ENCODE results near the gene TMEM107.
A peak's percentile ranks its signal among the peaks of the same experiment; 100 is the strongest.

The TMEM107 gene

GRCh38 chr17:8161289-8162232 lies 14.6 kb downstream of the TMEM107 start:
- peak; percentile 39 for DNase-seq

- DNase-seq = peak; percentile 36
Measured at GRCh38 chr17:8160741-8161221, 15.4 kb downstream of the TMEM107 start.

- no peak for DNase-seq
Measured at GRCh38 chr17:8160224-8160577, 16.0 kb downstream of the TMEM107 start.

- DNase-seq = peak; percentile 16
Measured at GRCh38 chr17:8159459-8160223, 16.5 kb downstream of the TMEM107 start.

GRCh38 chr17:8159032-8159400 lies 17.2 kb downstream of the TMEM107 start:
- DNase-seq = no peak

- peak; percentile 90 for DNase-seq
Measured at GRCh38 chr17:8158267-8159031, 17.7 kb downstream of the TMEM107 start.

GRCh38 chr17:8156246-8156992 lies 19.8 kb downstream of the TMEM107 start:
- peak; percentile 100 for DNase-seq

- no peak for DNase-seq
Measured at GRCh38 chr17:8155996-8156245, 20.3 kb downstream of the TMEM107 start.

- DNase-seq = peak; percentile 49
Measured at GRCh38 chr17:8155231-8155995, 20.8 kb downstream of the TMEM107 start.

GRCh38 chr17:8154608-8155155 lies 21.5 kb downstream of the TMEM107 start:
- no peak for DNase-seq

- peak; percentile 95 for DNase-seq
Measured at GRCh38 chr17:8153957-8154607, 22.1 kb downstream of the TMEM107 start.

GRCh38 chr17:8153525-8153956 lies 22.6 kb downstream of the TMEM107 start:
- peak; percentile 58 for DNase-seq

- DNase-seq = peak; percentile 19
Measured at GRCh38 chr17:8153031-8153451, 23.1 kb downstream of the TMEM107 start.

- peak; percentile 94 for DNase-seq
Measured at GRCh38 chr17:8152112-8152775, 23.9 kb downstream of the TMEM107 start, which contains the start of gene PER1. Gene PER1, minus strand, starts transcription at chr17:8152404. Its CDS starts 1,698 bp downstream, at chr17:8150706.

GRCh38 chr17:8151641-8152111 lies 24.5 kb downstream of the TMEM107 start:
- peak; percentile 56 for DNase-seq

GRCh38 chr17:8151120-8151640 lies 25.0 kb downstream of the TMEM107 start:
- DNase-seq = peak; percentile 94

- peak; percentile 20 for DNase-seq
Measured at GRCh38 chr17:8150194-8151119, 25.7 kb downstream of the TMEM107 start.

GRCh38 chr17:8149419-8150193 lies 26.6 kb downstream of the TMEM107 start:
- DNase-seq = peak; percentile 7
